Parietal lobe (tissue), 2 donors: ENCODE data around the gene THEM4. TPM values are rescaled to one million over a fixed set of nuclear protein-coding genes. Genes with fewer than 3 reads are reported as not detected.

ENCODE experiments used
- small RNA-seq: library from RNA; depleted of rRNA; stranded (forward); fragments of <200 nt; gene quantifications from one replicate; pipeline ENCODE3, GENCODE V24; 2014; ENCODE audit warnings: low replicate concordance
- total RNA-seq: library from RNA; depleted of rRNA; stranded (reverse); fragments of >200 nt; gene quantifications from one replicate; pipeline ENCODE4 v1.2.3, GENCODE V29; 2014

Gene THEM4
- total RNA-seq: 7.2 TPM

DNA sequence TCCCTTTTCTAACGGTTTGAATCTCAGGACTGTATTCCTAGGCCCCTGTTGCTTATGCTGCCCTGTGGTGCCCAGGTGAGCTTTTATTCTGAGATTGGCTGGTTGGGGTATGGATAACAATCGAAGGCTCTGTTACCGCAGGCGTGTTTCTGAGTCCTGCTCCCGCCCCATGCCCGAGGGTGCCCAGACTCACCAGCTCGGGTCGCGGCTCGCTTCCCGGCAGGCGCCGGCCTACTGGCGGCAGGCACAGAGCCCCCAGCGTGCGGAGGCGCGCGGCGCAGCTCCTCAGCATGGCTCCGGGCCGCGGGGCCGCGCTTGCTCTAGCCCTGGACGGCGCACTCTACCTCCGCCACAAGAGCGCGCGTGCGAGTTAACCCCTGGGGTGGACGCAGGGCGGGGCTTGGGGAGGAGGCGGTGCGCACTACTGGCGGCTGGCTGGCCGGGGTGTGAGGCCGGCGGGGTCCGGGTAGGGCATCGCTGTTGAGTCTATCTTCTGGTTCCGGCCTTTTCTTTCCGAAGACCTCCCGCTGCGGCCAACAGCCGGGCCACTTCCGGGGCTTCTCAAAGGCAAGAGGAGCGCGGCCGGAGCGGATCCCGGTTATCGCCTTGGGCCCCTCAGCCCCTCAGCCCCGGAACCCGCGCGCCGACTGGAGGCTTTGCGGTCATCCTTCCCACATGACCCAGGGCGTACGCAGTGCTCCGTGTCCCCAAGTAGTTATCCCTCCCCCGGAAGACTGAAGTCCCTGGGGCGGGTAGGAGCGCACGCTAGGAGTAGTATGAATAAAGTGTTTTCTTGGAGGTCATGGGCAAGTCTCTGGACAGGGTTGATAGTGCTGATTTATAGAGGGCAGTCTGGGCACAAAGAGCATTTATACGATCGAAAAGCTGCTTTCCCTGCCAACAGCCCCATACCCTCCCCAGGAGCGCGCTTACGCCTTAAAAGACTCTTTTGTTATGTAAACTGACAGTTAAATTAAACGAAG is at the start of gene THEM4:
Gene THEM4 (minus strand): TSS at position 345 of the 983 bp plus-strand sequence. CDS start 53 bp downstream, at position 292.

GRCh38 chr1:151853411-151853943 is 55.8 kb downstream of the THEM4 start, which contains the start of gene THEM5:
Gene THEM5, minus strand, starts transcription at chr1:151853712. Its CDS starts 147 bp downstream, at chr1:151853565.

GRCh38 chr1:151839457-151840403 is 69.6 kb downstream of the THEM4 start, which contains the start of gene C2CD4D:
Gene C2CD4D, minus strand, starts transcription at chr1:151839820. Its CDS starts 831 bp downstream, at chr1:151838989.

DNA sequence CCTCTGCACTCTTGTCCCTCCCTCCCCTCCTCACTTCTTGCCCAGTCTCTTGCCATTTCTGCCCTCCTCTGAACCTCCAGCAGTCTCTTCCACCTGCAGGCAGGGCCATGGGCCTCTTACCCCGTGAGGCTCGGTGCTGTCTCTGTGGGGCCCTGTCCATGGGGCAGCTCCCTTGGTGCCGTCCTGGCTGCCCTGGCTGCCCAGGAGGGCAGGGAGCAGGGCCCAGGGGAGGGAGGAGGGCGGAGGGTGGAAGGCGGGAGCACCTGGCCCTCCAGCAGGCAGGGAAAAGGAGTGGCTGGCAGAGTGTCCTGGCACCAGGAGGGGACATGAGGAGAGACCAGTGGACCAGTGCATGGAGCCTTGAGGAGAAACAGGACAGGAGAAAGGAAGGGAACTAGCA is 77.7 kb downstream of the THEM4 start, which contains the start of gene RORC:
Gene RORC (minus strand): TSS at position 198 of the 400 bp plus-strand sequence. CDS start 38 bp downstream, at position 160.

Small RNA genes lying within 50 kb of the gene (small RNA-seq; reads per million reads assigned to genes)
- gene RF00019: not detected

Other genes with a start within 250 kb of the THEM4 start
- gene CELF3, start 192.7 kb downstream of the THEM4 start, total RNA-seq: 71.4 TPM
- gene RIIAD1, start 188.0 kb downstream of the THEM4 start, total RNA-seq: 8.8 TPM
- gene MRPL9, start 146.0 kb downstream of the THEM4 start, total RNA-seq: 55.4 TPM
- 28.2 TPM for gene TDRKH, start 119.0 kb downstream of the THEM4 start, total RNA-seq
- not detected for gene LINGO4, start 104.1 kb downstream of the THEM4 start, total RNA-seq
- gene RORC, start 77.7 kb downstream of the THEM4 start, total RNA-seq: not detected
- gene C2CD4D, start 69.7 kb downstream of the THEM4 start, total RNA-seq: not detected
- not detected for gene THEM5, start 55.8 kb downstream of the THEM4 start, total RNA-seq
- gene S100A10, start 84.3 kb upstream of the THEM4 start, total RNA-seq: 1.6 TPM
- 2.5 TPM for gene S100A11, start 127.5 kb upstream of the THEM4 start, total RNA-seq
- not detected for gene TCHHL1, start 179.6 kb upstream of the THEM4 start, total RNA-seq
- gene TCHH, start 205.9 kb upstream of the THEM4 start, total RNA-seq: under 0.01 TPM
- gene RPTN, start 249.7 kb upstream of the THEM4 start, total RNA-seq: not detected